Lower leg skin (tissue), 4 donors: ENCODE measurements around the gene SFXN1. TPM values are rescaled to one million over a fixed set of nuclear protein-coding genes. Genes with fewer than 3 reads are reported as not detected.
"Not testable (repeated sequence)": the region's sequence is repeated elsewhere in the genome, so short reads cannot be mapped to it uniquely, and the experiment has no call there.

ENCODE experiments used
- DNase-seq, 2 donors: peaks; one replicate each; pipeline ENCODE4 v3.0.0-alpha.2; 2019; ENCODE audit warnings: low spot score in 2 of 2
- H3K4me3 ChIP-seq: fragments of 200-600 bp; sonication (generic); 2 replicates; pipeline ENCODE4 v1.5.1; 2017; ENCODE audit warnings: mild to moderate bottlenecking, low read depth; ENCODE audit not compliant: poor library complexity, severe bottlenecking
- POLR2A ChIP-seq, 2 donors: fragments of 450-650 bp; IDR thresholded peaks; one replicate each; pipeline ENCODE4 v1.6.1; 2016 to 2017; ENCODE audit warnings: antibody characterized with exemption in 2 of 2, mild to moderate bottlenecking in 1 of 2, moderate library complexity in 1 of 2
- WGBS, 2 donors: methylation state at CpG; one replicate each; pipeline ENCODE4 v1.1.5; 2018; 5-methylcytosine and 5-hydroxymethylcytosine counted together
- intact Hi-C: fragments of 100-400 bp; cut with DNase I; formaldehyde crosslinking; loops from one replicate; pipeline ENCODE4 v1.15.0; 2023; ENCODE audit warnings: low total_unique reads
- total RNA-seq, 4 donors: library from RNA; depleted of rRNA; stranded (reverse); fragments of >200 nt; gene quantifications; one replicate each; pipeline ENCODE4 v1.1.0, GENCODE V29; 2016
- TF ChIP-seq, protein P1 (sequence below), 3 donors: fragments of 450-650 bp; IDR thresholded peaks; one replicate each; pipeline ENCODE4 v1.5.1; 2016; ENCODE audit warnings: antibody characterized with exemption in 3 of 3, mild to moderate bottlenecking in 3 of 3, moderate library complexity in 2 of 3

SFXN1 gene
- total RNA-seq, 4 donors from 2014 or later, result 15.0 to 35.8 (median 16.6) TPM

DNA sequence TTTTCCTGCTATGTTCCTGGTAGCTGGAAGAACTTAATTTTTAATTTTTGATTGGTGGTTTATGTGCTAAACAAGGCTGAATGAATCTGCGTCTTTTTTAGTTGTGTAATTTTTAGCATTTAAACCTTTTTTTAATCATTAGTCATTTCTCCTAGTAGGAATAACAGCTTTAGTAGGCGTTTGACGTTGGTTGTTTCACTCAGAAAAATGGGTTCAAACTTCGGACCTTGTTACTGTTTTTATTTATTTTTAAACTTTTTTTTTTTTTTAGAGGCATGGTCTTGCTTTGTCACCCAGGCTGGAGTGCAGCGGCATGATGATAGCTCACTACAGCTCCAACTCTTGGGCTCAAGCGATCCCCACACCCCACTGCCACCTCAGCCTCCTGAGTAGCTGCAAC is 12.9 kb downstream of the SFXN1 start:
- TF ChIP-seq, protein P1, sequence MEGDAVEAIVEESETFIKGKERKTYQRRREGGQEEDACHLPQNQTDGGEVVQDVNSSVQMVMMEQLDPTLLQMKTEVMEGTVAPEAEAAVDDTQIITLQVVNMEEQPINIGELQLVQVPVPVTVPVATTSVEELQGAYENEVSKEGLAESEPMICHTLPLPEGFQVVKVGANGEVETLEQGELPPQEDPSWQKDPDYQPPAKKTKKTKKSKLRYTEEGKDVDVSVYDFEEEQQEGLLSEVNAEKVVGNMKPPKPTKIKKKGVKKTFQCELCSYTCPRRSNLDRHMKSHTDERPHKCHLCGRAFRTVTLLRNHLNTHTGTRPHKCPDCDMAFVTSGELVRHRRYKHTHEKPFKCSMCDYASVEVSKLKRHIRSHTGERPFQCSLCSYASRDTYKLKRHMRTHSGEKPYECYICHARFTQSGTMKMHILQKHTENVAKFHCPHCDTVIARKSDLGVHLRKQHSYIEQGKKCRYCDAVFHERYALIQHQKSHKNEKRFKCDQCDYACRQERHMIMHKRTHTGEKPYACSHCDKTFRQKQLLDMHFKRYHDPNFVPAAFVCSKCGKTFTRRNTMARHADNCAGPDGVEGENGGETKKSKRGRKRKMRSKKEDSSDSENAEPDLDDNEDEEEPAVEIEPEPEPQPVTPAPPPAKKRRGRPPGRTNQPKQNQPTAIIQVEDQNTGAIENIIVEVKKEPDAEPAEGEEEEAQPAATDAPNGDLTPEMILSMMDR (IDR thresholded peaks at IDR 0.05), result no peak
- no peak for TF ChIP-seq POLR2A (IDR thresholded peaks at IDR 0.05)
- no peak overlapping the region for H3K4me3 ChIP-seq
- 88 to 98% methylated on average over 6 of the region's 6 CpGs for WGBS, 2 donors
- no peak for DNase-seq
- intact Hi-C loops, result no loop called here

DNA sequence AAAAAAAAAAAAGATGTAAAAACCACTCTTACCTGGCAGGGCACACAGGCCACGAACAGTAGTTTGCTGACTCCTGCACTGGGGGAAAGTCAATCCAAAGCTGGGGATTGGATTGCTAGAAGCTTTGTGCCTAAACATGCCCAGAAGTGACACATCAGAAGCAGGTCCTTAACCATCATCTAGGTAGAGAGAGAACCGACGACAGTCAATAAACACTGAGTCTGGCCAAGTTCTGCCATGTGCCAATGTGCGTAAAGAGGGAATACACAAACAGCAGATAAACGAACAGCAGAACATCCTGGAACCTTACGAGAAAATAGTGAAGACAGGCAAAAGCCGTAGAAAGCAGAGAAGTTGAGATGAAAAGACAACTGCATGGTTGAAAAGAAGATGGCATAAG is 14.9 kb downstream of the SFXN1 start:
- 79% methylated on average over 7 of the region's 7 CpGs for WGBS, 2 donors
- no peak overlapping the region for H3K4me3 ChIP-seq
- no peak for DNase-seq
- intact Hi-C loops, result no loop called here
- TF ChIP-seq, protein P1 (IDR thresholded peaks at IDR 0.05), result no peak
- TF ChIP-seq POLR2A (IDR thresholded peaks at IDR 0.05), result no peak

DNA sequence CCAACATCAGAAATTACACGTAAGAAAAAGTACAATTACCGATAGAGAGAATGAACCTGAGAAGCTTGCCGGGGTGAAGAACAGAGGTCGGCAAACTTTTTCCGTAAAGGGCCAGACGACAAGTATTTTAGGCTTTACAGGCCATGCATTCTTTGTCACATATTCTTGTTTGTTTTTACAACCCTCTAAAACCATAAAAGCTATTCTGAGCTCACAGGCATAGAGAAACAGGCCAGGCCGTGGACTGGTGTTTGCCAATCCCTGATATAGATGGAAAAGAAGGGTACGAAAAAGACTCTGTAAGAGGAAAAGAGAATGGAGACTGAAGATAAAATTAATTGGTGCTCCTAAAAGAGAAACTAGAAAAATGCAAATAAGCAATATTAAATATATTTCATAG is 15.4 kb downstream of the SFXN1 start:
- TF ChIP-seq POLR2A (IDR thresholded peaks at IDR 0.05), result no peak
- TF ChIP-seq, protein P1 (IDR thresholded peaks at IDR 0.05), result no peak
- WGBS, 2 donors, result 86 to 89% methylated on average over 8 of the region's 8 CpGs
- intact Hi-C loops, result no loop called here
- DNase-seq, result no peak
- no peak overlapping the region for H3K4me3 ChIP-seq

DNA sequence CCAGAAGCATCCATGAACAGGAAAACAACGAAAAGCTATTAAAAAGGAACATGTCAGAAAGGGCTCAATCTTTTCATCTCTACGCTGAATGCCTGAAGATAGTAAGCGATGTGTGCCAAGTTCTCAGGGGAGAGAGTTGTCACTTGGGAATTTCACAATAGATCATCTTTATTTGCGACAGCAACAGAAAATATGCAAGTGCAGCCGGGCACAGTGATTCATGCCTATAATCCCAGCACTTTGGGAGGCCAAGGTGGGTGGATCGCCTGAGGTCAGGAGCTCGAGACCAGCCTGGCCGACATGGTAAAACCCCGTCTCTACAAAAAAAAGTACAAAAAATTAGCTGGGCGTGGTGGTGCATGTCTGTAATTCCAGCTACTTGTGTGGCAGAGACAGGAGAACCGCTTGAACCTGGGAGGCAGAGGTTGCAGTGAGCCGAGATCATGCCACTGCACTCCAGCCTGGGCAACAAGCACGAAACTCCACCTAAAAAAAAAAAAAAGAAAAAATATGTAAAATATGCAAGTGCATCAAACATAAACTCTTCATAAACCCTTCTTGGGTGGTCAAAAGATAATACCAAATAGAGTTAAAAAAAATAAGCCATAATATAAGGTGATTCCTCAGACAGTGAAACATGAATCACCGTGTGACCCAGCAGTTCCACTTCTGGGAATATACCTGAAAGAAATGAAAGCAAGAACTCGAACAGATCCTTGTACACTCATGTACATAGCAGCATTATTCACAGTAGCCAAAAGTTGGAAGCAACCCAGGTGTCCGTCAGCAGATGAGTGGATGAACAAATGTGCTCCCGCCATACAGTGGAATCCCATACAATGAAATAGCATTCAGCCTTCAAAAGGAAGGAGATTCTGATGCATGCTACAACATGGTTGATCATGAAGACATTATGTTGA is 16.2 kb downstream of the SFXN1 start:
- intact Hi-C loops, result no loop called here
- DNase-seq, result no peak
- TF ChIP-seq, protein P1 (IDR thresholded peaks at IDR 0.05), result no peak
- no peak for TF ChIP-seq POLR2A (IDR thresholded peaks at IDR 0.05)
- no peak overlapping the region for H3K4me3 ChIP-seq
- 59 to 65% methylated on average over 17 of the region's 17 CpGs for WGBS, 2 donors

DNA sequence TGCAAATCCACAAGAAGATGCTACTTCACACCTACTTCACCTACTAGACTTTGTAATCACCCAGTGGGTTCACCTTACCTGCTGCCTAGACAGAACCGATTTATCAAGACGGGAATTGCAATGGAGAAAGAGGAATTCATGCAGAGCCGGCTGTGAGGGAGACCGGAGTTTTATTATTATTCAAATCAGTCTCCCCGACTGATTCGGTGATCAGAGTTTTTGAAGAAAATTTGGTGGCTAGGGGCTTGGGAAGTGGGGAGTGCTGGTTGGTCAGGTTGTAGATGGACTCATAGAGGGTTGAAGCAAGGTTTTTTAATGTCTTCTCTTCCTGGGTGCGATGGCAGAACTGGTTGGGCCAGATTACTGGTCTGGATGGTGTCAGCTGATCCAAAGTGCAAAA is 23.4 kb downstream of the SFXN1 start:
- H3K4me3 ChIP-seq, result no peak overlapping the region
- WGBS, 2 donors, result 83 to 85% methylated on average over 7 of the region's 7 CpGs
- TF ChIP-seq POLR2A (IDR thresholded peaks at IDR 0.05), result no peak
- TF ChIP-seq, protein P1 (IDR thresholded peaks at IDR 0.05), result no peak
- no peak for DNase-seq
- intact Hi-C loops, result no loop called here

DNA sequence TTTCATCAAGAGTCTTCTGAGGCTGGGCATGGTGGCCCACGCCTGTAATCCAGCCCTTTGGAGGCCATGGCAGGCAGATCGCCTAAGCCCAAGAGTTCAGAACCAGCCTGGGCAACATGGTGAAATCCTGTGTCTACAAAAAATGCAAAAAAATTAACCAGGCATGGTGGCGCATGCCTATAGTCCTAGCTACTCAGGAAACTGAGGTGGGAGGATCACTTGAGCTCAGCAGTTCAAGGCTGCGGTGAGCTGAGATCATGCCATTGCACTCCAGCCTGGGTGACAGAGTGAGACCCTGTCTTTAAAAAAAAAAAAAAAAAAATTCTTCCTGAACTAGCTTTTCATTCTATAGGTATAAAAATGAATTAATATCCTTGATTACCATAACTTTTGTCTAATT is 29.3 kb downstream of the SFXN1 start:
- WGBS, 2 donors, result 91 to 94% methylated on average over 4 of the region's 4 CpGs
- H3K4me3 ChIP-seq, DNase-seq, intact Hi-C loops: not testable (repeated sequence)
